Neural progenitor cell (in vitro differentiated cells): Measurements from ENCODE around the gene SLC5A11.

Experiments used
- EZH2phosphoT487 ChIP-seq: fragments of 200-600 bp; sonication (generic); IDR thresholded peaks from 2 replicates; pipeline ENCODE4 v1.6.1; 2017; ENCODE audit warnings: antibody characterized with exemption
- TF ChIP-seq, protein P1 (sequence below): fragments of 200-600 bp; sonication (generic); IDR thresholded peaks from 2 replicates; pipeline ENCODE4 v1.5.1; 2017; ENCODE audit warnings: antibody characterized with exemption, mild to moderate bottlenecking

DNA sequence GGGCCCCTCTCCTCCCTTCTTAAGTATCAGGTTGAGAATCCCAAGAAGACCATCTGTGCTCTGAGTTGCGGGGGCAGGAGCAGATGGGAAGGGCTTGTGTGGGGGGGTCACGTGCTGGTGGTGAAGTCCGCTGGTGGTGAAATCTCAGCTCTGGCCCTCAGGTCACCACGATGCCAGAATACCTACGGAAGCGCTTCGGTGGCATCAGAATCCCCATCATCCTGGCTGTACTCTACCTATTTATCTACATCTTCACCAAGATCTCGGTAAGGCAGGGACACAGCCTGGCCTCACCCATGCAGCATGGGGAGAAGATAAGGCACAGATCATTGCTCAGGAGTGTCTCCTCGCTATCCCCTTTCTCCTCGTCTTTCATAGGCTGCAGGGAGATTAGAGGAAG lies 29.7 kb downstream of the SLC5A11 start:
- TF ChIP-seq, protein P1, sequence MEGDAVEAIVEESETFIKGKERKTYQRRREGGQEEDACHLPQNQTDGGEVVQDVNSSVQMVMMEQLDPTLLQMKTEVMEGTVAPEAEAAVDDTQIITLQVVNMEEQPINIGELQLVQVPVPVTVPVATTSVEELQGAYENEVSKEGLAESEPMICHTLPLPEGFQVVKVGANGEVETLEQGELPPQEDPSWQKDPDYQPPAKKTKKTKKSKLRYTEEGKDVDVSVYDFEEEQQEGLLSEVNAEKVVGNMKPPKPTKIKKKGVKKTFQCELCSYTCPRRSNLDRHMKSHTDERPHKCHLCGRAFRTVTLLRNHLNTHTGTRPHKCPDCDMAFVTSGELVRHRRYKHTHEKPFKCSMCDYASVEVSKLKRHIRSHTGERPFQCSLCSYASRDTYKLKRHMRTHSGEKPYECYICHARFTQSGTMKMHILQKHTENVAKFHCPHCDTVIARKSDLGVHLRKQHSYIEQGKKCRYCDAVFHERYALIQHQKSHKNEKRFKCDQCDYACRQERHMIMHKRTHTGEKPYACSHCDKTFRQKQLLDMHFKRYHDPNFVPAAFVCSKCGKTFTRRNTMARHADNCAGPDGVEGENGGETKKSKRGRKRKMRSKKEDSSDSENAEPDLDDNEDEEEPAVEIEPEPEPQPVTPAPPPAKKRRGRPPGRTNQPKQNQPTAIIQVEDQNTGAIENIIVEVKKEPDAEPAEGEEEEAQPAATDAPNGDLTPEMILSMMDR: no peak
- no peak for TF ChIP-seq EZH2phosphoT487
